ENCODE data around the gene CS.

The CS gene

GRCh38 chr12:56243731-56244181, 56.4 kb downstream of the CS start:
- no peak for DNase-seq

- no peak for DNase-seq
Measured at GRCh38 chr12:56242986-56243385, 57.1 kb downstream of the CS start.

GRCh38 chr12:56241424-56242303, 58.5 kb downstream of the CS start:
- no peak for DNase-seq

- no peak for DNase-seq
Measured at GRCh38 chr12:56237552-56237951, 62.6 kb downstream of the CS start.

- no peak for DNase-seq
Measured at GRCh38 chr12:56236985-56237384, 63.1 kb downstream of the CS start.

- no peak for DNase-seq
Measured at GRCh38 chr12:56236091-56236490, 64.0 kb downstream of the CS start.

GRCh38 chr12:56234746-56235436, 65.2 kb downstream of the CS start:
- no peak for DNase-seq

- no peak for DNase-seq
Measured at GRCh38 chr12:56231184-56231582, 68.9 kb downstream of the CS start.

GRCh38 chr12:56230432-56231183, 69.5 kb downstream of the CS start:
- no peak for DNase-seq

GRCh38 chr12:56229916-56230431, 70.2 kb downstream of the CS start, which contains the start of gene SLC39A5:
SLC39A5 (plus strand) TSS chr12:56230051; CDS start chr12:56231275, 1,224 bp downstream.
- no peak for DNase-seq

GRCh38 chr12:56229082-56229481, 71.0 kb downstream of the CS start:
- no peak for DNase-seq

- DNase-seq, result no peak
Measured at GRCh38 chr12:56224954-56225353, 75.2 kb downstream of the CS start.

- peak; percentile 99 for DNase-seq
Measured at GRCh38 chr12:56224102-56224701, 75.9 kb downstream of the CS start, which contains the start of gene NABP2. NABP2 (plus strand) TSS chr12:56224342; CDS start chr12:56224857, 515 bp downstream.

GRCh38 chr12:56223571-56224101, 76.5 kb downstream of the CS start:
- DNase-seq, result no peak

- no peak for DNase-seq
Measured at GRCh38 chr12:56222531-56222895, 77.6 kb downstream of the CS start.

- DNase-seq, result peak; percentile 98
Measured at GRCh38 chr12:56221757-56222530, 78.2 kb downstream of the CS start, which contains the start of gene RNF41. RNF41 (minus strand) TSS chr12:56221922; CDS start chr12:56214047, 7,875 bp downstream.

Measured in fibroblast of upper back skin (primary cell).